GM19193 (cell line): ENCODE results near the gene SORL1.

Source experiments
- POLR2A ChIP-seq: IDR thresholded peaks from 4 replicates; pipeline ENCODE4 v1.6.1; 2011; ENCODE audit not compliant: insufficient read depth, insufficient read length; ENCODE audit errors: extremely low read depth

The SORL1 gene

DNA sequence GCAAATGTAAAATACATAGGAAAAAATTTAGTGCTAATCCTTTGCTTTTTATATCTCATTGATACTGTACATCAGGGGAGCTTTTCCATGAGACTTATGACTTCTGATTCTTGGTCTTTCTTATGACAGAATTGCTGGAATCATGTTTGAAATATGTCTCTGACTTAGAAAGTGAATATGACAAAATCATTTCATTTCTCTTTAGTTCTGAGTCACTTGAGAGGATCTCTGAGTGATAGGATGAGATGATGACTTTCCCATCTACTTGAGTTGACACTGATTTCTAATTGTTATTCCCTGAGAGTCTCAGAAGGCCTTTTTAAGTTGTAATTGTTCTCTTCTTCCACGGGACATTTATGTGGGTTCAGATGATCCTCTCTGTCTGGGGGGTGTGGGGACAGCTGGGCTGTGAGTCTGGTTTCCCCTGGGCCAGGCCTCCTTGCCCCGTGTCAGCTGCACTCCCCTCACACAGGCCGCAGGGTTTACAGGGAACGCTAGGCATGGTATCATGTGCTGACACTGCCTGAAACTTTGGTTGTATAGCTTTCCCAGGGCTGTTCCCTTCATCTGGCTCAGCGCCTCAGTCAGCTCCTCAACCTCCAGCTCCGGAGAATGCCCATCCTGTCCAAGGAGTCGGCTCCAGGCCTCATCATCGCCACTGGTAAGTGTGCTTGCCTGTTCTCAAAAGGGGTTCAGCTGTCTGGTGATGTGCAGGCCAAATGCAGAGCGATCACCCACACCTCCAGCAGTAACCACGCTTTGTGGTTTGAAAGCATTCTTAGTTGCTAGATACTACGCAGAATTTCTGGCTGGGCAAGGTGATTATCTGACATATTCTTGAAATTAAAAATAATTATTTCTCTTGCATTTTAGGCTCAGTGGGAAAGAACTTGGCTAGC lies 70.2 kb downstream of the SORL1 start:
- no peak for TF ChIP-seq POLR2A

DNA sequence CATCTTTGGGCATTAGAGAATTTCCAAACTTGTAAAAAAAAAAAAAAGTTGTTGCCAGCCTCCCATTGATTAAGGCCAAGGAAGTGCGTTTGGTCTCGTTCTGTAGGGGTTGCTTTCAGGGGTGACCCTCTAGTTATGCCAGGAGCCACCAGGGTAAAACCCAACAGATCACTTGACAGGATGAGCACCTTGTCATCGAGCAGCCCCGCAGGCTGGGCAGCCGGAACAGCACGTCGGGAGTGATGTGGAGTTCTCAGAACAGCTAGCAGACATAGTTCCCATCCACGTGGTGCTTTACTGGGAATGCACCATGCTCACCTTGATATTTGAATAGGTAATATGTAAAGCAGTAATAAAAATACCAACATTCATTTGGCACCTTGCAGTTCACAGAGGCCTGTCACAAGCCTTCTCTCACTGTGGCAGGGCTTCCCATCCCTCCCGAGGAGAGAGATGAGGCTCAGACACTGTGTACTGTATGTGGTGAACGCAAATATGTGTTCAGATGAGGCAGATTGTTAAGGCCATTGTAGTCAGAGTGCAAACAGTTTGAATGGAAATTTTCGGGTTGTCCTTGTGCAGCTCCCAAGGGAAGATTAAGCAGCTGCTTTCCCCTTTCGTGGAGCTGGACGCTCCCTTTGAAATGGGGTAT lies 71.6 kb downstream of the SORL1 start:
- no peak for TF ChIP-seq POLR2A

DNA sequence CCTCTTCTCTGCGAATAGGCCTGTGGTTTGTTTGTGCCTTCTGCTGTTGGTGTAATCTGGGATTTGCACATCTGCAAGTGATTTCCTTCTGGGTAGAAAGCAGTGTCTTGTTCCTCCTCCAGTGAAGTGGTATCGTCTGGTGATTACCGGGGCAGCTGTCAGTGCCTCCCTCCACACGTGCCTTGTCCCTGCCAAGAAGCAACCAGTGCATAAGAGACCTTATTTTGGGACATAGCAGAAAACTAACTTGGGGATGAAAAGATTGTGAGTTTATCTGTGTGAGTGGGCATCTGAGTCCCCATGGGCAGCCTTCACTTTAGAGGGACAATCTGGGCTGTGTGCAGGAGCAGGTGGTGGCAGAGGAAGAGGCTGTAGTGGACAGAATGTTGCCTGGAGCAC lies 72.1 kb downstream of the SORL1 start:
- TF ChIP-seq POLR2A, result no peak

DNA sequence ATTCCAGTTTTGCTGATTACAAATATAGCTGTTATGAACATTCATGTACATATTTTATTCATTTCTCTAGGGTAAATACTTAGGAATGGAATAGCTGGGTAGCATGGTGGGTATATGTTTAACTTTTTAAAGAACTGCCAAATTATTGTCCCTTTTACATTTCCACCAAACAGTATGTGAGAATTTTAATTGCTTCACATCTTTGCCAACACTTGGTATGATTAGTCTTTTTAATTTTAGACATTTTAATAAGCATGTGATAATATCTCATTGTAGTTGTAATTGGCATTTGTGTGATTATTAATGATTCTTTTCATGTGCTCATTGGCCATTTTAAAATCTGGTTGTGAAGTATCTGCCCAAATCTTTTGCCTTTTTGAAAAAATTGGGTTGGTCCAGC lies 73.3 kb downstream of the SORL1 start:
- no peak for TF ChIP-seq POLR2A

DNA sequence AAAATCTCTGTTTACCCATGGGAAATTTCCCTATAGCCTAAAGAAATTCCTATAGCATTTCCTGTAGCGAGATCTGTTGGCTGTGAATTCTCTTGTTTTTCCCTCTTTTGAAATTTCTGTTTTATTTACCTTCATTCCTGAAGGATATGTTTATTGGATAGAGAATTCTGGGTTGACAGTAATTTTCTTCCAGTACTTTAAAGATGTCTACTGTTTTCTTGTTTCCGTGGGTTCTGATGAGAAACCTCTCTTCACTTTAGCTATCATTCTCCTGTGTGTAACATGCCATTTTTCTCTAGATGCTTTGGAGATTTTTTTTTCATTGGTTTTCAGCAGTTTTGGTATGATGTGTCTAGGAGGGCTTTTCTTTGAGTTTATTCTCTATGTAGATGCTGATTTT lies 78.1 kb downstream of the SORL1 start:
- no peak for TF ChIP-seq POLR2A

DNA sequence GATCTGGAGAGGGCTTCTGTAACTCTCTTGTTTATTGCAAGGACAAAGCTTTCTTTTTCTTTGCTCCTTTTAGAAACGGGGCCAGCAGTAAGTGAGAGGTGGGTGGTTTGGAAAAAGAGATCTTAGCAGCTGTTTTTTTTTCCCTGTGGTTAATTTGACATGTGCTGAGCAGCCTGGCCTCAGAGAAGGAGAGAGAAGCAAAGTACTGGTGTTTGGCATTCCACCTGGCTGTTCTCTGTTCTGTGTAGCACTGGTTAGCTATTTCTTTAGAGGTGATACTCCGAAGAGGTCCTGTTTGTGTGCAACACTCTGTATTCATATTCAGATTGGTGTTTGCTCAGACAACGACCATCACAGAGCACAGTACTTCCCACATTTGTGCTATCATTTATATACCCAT lies 81.5 kb downstream of the SORL1 start:
- no peak for TF ChIP-seq POLR2A

DNA sequence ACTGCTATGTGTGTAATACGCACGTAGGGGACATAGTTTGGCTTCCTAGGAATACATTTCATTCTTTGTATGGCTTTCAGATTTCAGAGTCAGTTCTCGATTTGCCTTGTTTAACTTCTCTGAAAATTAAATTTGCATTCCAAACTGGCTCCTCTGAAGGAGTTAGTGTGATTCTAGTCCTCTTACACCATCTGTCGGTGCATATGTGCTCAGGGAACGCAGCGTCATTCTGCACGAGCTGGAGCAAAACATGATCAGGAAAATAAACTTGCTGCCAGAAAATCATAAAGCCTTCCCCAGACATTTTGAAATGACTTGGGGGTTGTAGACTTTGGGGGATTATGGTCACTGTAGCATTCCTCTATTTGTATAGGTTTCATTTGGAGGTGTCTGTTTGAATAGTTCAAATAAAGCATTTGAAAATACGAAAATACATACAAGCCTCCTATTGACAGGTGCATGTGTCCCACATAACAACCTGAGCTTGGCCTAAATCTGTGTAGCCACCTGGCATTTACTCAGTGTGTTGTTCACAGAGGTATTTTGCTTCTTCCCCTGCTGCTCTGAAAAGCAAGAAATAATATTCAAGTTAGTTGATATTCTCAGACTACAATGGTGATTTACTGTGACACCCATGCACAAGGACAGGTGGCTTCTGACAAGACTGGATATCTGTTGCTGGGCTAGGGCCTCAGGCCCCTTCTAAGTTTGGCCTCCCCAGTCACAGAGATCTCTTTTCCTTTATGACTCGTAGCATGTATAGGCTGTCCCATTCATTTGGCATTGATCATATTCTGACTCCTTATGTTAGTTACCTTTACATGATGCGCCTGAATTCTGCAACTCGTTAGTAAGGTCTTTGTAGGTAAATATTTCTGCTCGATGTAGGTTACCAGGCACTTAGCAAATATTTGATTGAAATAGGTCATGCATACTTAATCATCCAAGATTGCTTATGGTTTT lies 82.3 kb downstream of the SORL1 start:
- no peak for TF ChIP-seq POLR2A

DNA sequence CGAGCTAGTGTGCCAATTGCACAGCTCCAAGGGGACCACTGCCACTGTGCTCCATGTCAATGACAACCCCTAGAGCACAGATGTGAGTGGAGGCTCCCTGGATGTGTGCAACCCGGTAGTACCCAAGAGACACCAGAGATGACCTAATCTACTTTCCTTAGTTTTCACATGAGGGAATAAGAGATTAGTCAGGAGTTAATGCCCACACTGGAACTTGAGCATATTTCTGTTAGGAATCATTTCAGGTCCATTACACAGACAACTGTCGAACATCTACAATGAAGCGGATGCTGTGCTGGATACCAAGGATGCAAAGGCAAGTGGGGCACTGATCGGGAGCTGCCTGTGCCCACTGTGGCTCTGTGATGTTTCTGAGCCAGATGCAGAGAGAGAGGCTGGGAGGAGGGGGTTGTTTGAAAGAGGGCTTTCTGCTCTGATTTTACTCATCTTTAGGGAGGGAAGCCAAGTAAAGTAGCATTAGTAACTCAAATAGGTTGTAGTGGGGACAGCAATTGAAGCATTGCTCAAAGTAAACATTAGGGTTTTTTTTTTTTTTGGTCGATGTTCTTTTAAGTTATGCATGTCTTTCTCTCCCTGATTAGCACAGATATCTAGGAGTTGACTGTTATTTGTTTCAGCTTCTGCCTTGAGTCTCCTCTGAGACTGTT lies 83.1 kb downstream of the SORL1 start:
- TF ChIP-seq POLR2A, result no peak

DNA sequence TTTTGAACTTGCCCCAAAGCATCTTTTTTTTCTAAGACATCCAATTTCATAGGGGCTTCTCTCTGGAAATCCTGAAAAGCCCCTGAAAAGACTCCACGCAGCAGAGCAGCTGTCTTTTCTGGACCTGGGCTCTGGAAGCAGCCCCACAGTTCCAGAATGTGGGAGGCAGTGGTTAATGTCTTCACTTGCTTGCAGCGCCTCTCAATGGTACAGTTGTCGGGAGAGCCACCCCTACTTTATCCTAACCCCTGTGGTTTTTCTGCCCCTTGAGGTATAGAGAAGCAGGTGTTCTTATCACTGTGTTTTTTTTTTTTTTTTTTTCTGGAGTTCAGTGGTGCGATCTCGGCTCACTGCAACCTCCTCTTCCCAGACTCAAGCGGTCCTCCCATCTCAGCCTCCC lies 84.0 kb downstream of the SORL1 start:
- TF ChIP-seq POLR2A, result no peak

DNA sequence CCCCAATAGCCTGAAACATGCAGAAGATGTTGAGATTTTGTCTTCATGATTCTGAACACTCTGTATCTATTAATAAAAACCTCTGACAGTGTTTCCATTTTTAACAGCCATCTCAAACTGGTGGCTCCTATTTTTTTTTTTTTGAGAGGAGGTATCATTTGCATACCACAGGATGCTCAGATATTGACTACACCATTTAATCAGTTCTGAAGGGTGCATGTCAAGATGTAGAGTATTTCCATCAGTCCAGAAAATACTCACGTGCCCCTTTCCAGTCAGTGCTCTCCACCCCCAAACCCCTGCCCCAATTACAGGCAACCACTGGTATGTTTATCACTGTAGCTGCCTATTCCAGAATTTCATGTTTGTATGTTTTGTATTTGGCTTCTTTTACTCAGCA lies 85.9 kb downstream of the SORL1 start:
- no peak for TF ChIP-seq POLR2A

DNA sequence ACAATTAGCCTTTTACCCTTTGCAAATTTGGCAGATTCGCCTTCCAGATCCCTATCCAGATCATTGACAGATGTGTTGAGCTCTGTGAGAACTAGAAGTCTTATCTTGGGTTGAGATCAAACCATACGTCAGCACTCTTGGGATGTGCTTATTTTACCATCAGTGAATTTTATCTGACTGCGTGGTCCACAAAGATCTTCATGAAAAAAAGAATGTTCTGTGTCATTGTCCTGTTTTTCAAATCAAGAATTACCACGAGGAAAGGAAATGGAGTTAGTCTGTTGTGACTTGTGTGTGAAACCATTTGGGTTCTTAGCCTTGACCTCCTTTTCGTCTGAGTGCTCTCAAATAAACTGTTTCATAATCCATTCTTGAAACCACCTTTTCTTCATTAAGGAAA lies 86.9 kb downstream of the SORL1 start:
- no peak for TF ChIP-seq POLR2A

DNA sequence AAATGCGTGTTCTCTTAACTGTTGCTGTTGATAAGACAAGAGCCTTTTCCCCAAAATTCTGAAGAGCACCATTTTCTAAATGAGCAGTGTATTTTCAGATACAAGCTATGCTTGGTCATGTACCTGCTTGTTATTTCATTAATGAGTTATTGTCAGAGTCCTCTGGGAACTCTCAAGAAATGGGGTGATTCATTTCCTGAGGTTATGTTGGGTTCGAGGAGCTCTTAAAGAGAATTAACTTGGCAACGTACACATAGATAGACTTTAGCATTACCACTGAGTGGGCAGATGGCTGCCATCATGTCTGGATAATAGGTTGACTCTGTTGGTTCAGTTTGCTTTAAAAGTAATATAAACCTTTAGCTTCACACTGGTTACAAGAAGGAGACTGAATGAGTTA lies 88.5 kb downstream of the SORL1 start:
- TF ChIP-seq POLR2A, result no peak

DNA sequence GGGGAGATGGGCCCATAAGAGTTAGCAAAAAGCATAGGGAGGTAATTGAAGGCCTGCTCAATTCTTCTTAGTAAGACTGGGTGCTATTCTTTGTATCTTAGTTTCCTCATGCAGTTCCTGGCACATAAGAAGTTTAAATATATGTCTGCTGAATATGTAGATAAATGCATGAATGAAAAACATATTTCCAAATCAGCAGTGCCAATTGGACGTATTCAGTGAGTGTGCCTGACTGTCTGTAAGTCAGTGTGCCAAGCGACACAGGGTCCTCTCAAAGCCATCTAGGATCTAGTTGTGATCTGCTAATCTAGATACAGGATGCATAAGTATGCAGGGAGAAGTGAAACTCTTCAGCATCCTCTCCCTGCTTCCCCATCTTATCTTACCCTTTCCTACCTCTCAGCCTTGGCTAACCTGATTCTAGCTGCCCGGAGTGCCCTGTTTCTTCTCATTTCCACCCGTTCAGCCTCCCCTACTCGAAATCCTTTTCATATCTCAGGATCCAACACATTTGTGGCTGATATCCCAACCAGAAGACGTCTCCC lies 91.8 kb downstream of the SORL1 start:
- TF ChIP-seq POLR2A, result no peak

DNA sequence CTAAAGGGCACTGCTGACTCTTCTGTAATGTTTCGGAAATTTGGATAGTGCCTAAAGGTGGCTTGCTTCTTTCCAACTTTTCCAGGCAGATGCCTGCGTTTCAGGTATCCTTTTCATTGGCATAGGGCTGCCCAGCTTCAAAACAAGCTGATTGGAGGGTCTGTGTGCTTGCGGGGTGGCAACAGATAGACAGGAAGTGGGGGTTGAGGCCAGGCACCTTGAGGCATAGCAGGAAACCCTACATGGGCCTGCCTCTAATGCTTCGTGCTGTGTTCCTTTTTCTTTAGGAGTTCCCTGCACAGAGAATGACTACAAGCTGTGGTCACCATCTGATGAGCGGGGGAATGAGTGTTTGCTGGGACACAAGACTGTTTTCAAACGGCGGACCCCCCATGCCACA lies 92.8 kb downstream of the SORL1 start:
- no peak for TF ChIP-seq POLR2A

DNA sequence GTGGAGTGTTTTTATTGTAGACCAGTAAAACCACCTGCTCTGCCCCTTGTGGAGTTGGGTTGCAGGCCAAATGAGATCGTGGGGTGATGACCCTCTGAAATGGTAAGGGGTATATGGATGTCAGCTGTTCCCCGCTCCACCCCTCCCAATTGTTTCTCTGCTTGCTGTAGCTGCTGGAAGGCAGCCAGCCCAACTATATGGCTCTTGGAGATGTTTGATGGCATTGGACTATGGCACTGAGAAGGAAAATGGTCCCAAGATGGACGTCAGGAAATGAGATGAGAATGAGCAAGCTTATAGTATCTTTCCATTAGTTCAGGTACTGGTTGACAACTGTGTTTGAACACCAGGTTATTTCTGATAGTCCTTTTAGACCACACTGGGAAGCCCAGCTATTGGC lies 95.5 kb downstream of the SORL1 start:
- TF ChIP-seq POLR2A, result no peak
